H1 (cell line): ENCODE measurements around the gene FGB. TPM values are rescaled to one million over a fixed set of nuclear protein-coding genes. Genes with fewer than 3 reads are reported as not detected.

Experiments
- CTCF ChIA-PET: fragments of 300-600 bp; sonication (Branson Sonifier 250); formaldehyde crosslinking; loops from one replicate; lab custom pipeline; 2021; ENCODE audit not compliant: partially characterized antibody; lab: Charles Lee
- POLR2A ChIA-PET: fragments of 300-600 bp; sonication (Branson Sonifier 250); formaldehyde crosslinking; loops from one replicate; lab custom pipeline; 2021; ENCODE audit warnings: inconsistent platforms; ENCODE audit not compliant: partially characterized antibody; lab: Charles Lee
- DNase-seq, 2 experiments: peaks; one replicate each; pipeline versions ENCODE4 v3.0.0 to v3.0.0-alpha.2; 2010 to 2022; ENCODE audit warnings: low spot score in 2 of 2, low read depth in 1 of 2, mixed read lengths in 1 of 2
- FAIRE-seq: peaks from 2 replicates; lab custom pipeline; 2011; peaks lifted over from hg19 to GRCh38; lab: Jason Lieb, UNC
- H2AFZ ChIP-seq: 2 replicates; pipeline ENCODE4 v1.8.1; 2012; ENCODE audit warnings: low read length, inconsistent platforms
- H2AK5ac ChIP-seq: 2 replicates; pipeline ENCODE4 v1.6.1; 2013; ENCODE audit warnings: low read depth, low read length
- H2BK120ac ChIP-seq: replicated peaks from 2 replicates; pipeline ENCODE3; 2013; ENCODE audit warnings: low read depth, low read length, inconsistent platforms
- H2BK12ac ChIP-seq: 2 replicates; pipeline ENCODE4 v1.6.1; 2013; ENCODE audit warnings: low read depth, low read length
- H2BK15ac ChIP-seq: 2 replicates; pipeline ENCODE4 v1.6.1; 2013; ENCODE audit warnings: low read length
- H2BK20ac ChIP-seq: 2 replicates; pipeline ENCODE4 v1.6.1; 2013; ENCODE audit warnings: low read length
- H2BK5ac ChIP-seq: 2 replicates; pipeline ENCODE4 v1.6.1; 2013; ENCODE audit warnings: low read depth, low read length
- H3K14ac ChIP-seq: 2 replicates; pipeline ENCODE4 v1.6.1; 2013; ENCODE audit warnings: inconsistent platforms; ENCODE audit not compliant: insufficient read length
- H3K18ac ChIP-seq: 2 replicates; pipeline ENCODE4 v1.6.1; 2013; ENCODE audit warnings: low read length; ENCODE audit errors: extremely low read depth
- H3K23ac ChIP-seq: 2 replicates; pipeline ENCODE4 v1.6.1; 2013; ENCODE audit warnings: inconsistent platforms; ENCODE audit not compliant: insufficient read length
- H3K23me2 ChIP-seq: 2 replicates; pipeline ENCODE4 v1.6.1; 2013; ENCODE audit warnings: low read depth, low read length
- H3K27ac ChIP-seq: 2 replicates; pipeline ENCODE4 v1.6.1; 2011; ENCODE audit warnings: low read depth, low read length, inconsistent platforms
- H3K27me3 ChIP-seq, 4 experiments: replicated peaks in 1 of 4; 1 replicate in 1 of 4; 2 replicates in 3 of 4; pipeline versions ENCODE4 v1.6.1 to v1.8.1; 2011 to 2013; ENCODE audit warnings: low read length in 3 of 4, mild to moderate bottlenecking in 3 of 4, inconsistent platforms in 2 of 4, mixed read lengths in 2 of 4, moderate library complexity in 1 of 4; ENCODE audit not compliant: control insufficient read depth in 3 of 4, insufficient read depth in 3 of 4; ENCODE audit errors: extremely low read depth in 1 of 4
- H3K36me3 ChIP-seq, 4 experiments: 2 replicates each; pipeline versions ENCODE4 v1.6.1 to v1.8.1; 2011 to 2013; ENCODE audit warnings: mild to moderate bottlenecking in 4 of 4, low read length in 3 of 4, moderate library complexity in 2 of 4, control low read depth in 1 of 4, inconsistent platforms in 1 of 4; ENCODE audit not compliant: insufficient read depth in 4 of 4, control insufficient read depth in 2 of 4
- H3K4ac ChIP-seq: replicated peaks from 2 replicates; pipeline ENCODE3; 2013; ENCODE audit warnings: low read length, low read depth, mixed read lengths, inconsistent platforms; ENCODE audit not compliant: insufficient read length
- H3K4me1 ChIP-seq, 4 experiments: replicated peaks in 1 of 4; 1 replicate in 1 of 4; 2 replicates in 3 of 4; pipeline versions ENCODE4 v1.6.1 to v1.8.1; 2011 to 2013; ENCODE audit warnings: low read length in 3 of 4, inconsistent platforms in 2 of 4, mixed read lengths in 1 of 4; ENCODE audit not compliant: insufficient read depth in 4 of 4, control insufficient read depth in 3 of 4
- H3K4me2 ChIP-seq, 2 experiments: 2 replicates each; pipeline versions ENCODE4 v1.6.1 to v1.8.1; 2011 to 2013; ENCODE audit warnings: low read depth in 2 of 2, low read length in 2 of 2, control low read depth in 1 of 2, inconsistent platforms in 1 of 2, mild to moderate bottlenecking in 1 of 2; ENCODE audit not compliant: insufficient read depth in 1 of 2
- H3K4me3 ChIP-seq, 4 experiments: fragments of 200-600, 300-600 bp in 1 of 4; sonication (generic), shearing (Covaris generic), sonication (Bioruptor Twin) in 1 of 4; 2 replicates each; pipeline versions ENCODE4 v1.5.1 to v1.8.1; 2011 to 2016; ENCODE audit warnings: low read length in 4 of 4, low read depth in 3 of 4, control low read depth in 2 of 4, inconsistent platforms in 2 of 4, mild to moderate bottlenecking in 2 of 4, mixed read lengths in 1 of 4, moderate library complexity in 1 of 4; ENCODE audit not compliant: insufficient read depth in 2 of 4; ENCODE audit errors: extremely low read depth in 1 of 4
- H3K56ac ChIP-seq: replicated peaks from 2 replicates; pipeline ENCODE3; 2013; ENCODE audit warnings: low read depth, mild to moderate bottlenecking, mixed read lengths, low read length, inconsistent platforms; ENCODE audit not compliant: insufficient read length
- H3K79me1 ChIP-seq: 2 replicates; pipeline ENCODE4 v1.6.1; 2013; ENCODE audit warnings: low read depth, low read length, control low read depth
- H3K79me2 ChIP-seq, 2 experiments: 2 replicates each; pipeline versions ENCODE4 v1.6.1 to v1.8.1; 2012 to 2013; ENCODE audit warnings: low read length in 2 of 2, mild to moderate bottlenecking in 2 of 2, inconsistent platforms in 1 of 2; ENCODE audit not compliant: insufficient read depth in 2 of 2, control insufficient read depth in 1 of 2
- H3K9ac ChIP-seq, 4 experiments: replicated peaks in 1 of 4; 1 replicate in 1 of 4; 2 replicates in 3 of 4; pipeline versions ENCODE4 v1.6.1 to v1.8.1; 2011 to 2013; ENCODE audit warnings: low read depth in 3 of 4, low read length in 3 of 4, control low read depth in 2 of 4, mild to moderate bottlenecking in 2 of 4, moderate library complexity in 2 of 4, inconsistent platforms in 1 of 4; ENCODE audit errors: extremely low read depth in 1 of 4
- H3K9me3 ChIP-seq, 2 experiments: 2 replicates each; pipeline versions ENCODE4 v1.6.1 to v1.8.1; 2012 to 2013; ENCODE audit warnings: mild to moderate bottlenecking in 2 of 2, moderate library complexity in 2 of 2, control low read depth in 1 of 2, inconsistent platforms in 1 of 2, low read depth in 1 of 2, low read length in 1 of 2, mixed read lengths in 1 of 2; ENCODE audit not compliant: insufficient read depth in 2 of 2
- H4K20me1 ChIP-seq, 2 experiments: replicated peaks in 1 of 2; 2 replicates each; pipeline versions ENCODE3 to v1.8.1; 2011 to 2013; ENCODE audit warnings: inconsistent platforms in 2 of 2, low read length in 2 of 2, mild to moderate bottlenecking in 1 of 2; ENCODE audit not compliant: insufficient read depth in 2 of 2, control insufficient read depth in 1 of 2
- H4K5ac ChIP-seq: 2 replicates; pipeline ENCODE4 v1.6.1; 2013; ENCODE audit warnings: low read length, low read depth, mixed read lengths, inconsistent platforms; ENCODE audit not compliant: insufficient read length
- H4K8ac ChIP-seq: 2 replicates; pipeline ENCODE4 v1.8.0; 2013; ENCODE audit warnings: mild to moderate bottlenecking, moderate library complexity, low read length, inconsistent platforms; ENCODE audit not compliant: insufficient read depth; ENCODE audit errors: extremely low read depth
- H4K91ac ChIP-seq: replicated peaks from 2 replicates; pipeline ENCODE3; 2013; ENCODE audit warnings: low read length, mixed read lengths, inconsistent platforms; ENCODE audit not compliant: insufficient read length
- ASH2L ChIP-seq: fragments of 200-600, 300-600 bp; sonication (generic); IDR thresholded peaks from one replicate; pipeline ENCODE4 v1.7.1; 2017; ENCODE audit warnings: low read length
- JUN ChIP-seq: IDR thresholded peaks from 2 replicates; pipeline ENCODE4 v1.6.1; 2011; ENCODE audit warnings: low read depth, mild to moderate bottlenecking, improper control_type of control experiment, low read length
- POLR2A ChIP-seq, 2 experiments: IDR thresholded peaks; 1 replicate in 1 of 2; 2 replicates in 1 of 2; pipeline ENCODE4 v1.6.1; 2011; ENCODE audit warnings: low read depth in 2 of 2, low read length in 2 of 2, mild to moderate bottlenecking in 2 of 2; ENCODE audit errors: control extremely low read depth in 1 of 2
- RNF2 ChIP-seq: fragments of 200-900, 300-1000 bp; sonication (generic); IDR thresholded peaks from 2 replicates; pipeline ENCODE4 v1.7.1; 2016; ENCODE audit warnings: borderline replicate concordance, low read depth, mild to moderate bottlenecking, antibody characterized with exemption, low read length; ENCODE audit not compliant: poor library complexity, severe bottlenecking; ENCODE audit errors: missing control alignments
- ZNF274 ChIP-seq: IDR thresholded peaks from 2 replicates; pipeline ENCODE4 v1.7.0; 2012; ENCODE audit warnings: low read length, borderline replicate concordance; ENCODE audit errors: extremely low read depth
- WGBS, 2 experiments: shearing (Covaris generic) in 1 of 2; methylation state at CpG; one replicate each; pipeline versions ENCODE4 v1.1.6 to v1.1.7; 2013 to 2015; ENCODE audit warnings: low lambda C conversion rate in 2 of 2, mixed read lengths in 2 of 2, inconsistent platforms in 1 of 2, low coverage in 1 of 2, missing lambda C conversion rate in 1 of 2; ENCODE audit not compliant: insufficient replicate concordance in 2 of 2, insufficient coverage in 1 of 2, insufficient read length in 1 of 2; ENCODE audit errors: extremely low coverage in 1 of 2, missing lambda C conversion rate in 1 of 2; 5-methylcytosine and 5-hydroxymethylcytosine counted together
- polyA plus RNA-seq, 7 experiments: library from polyadenylated mRNA; depleted of rRNA in 3 of 7; stranded (reverse) in 5 of 7; unstranded in 2 of 7; fragments of >200 nt in 5 of 7; fragments of 200-250 nt in 2 of 7; gene quantifications; 1 replicate in 5 of 7; 2 replicates in 1 of 7; 4 replicates in 1 of 7; pipeline versions ENCODE4 v1.2.1 to v1.2.3, GENCODE V29; 2011 to 2013; ENCODE audit warnings: missing spikeins in 2 of 7, mixed read lengths in 2 of 7
- total RNA-seq: library from RNA; stranded (reverse); fragmentation: NEBNext Ultra II Directional; extraction: Animal tissue kit (Norgen Biotek cat#: 25700); gene quantifications from 2 replicates; pipeline ENCODE4 v1.2.1, GENCODE V29; 2021

The FGB gene
- total and polyA plus RNA-seq, 2 of the 8 experiments (the other 6 are each of a cell fraction or from before 2014, with no cell fraction given): not detected

DNA sequence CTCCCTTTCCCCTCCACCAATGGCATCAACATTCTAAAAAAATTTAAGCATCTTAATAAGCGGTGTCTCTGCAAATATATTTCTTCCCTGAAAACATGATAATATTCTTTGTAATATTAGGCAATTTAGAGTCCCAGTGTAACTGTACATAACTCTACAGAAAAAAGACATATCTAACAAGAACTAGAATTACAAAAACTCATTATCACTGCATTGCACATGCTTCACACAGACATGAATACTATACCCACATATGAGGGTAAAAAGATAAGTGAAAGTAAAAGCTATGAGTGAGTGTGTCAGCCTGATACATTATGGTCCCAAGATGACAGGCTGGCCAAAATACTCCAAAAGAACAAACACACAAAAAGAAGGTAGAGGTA, 2.4 kb upstream of the FGB start:
- Histone ChIP-seq H3K27ac (no peak overlapping the region), H4K20me1 (no peaks in the 10 kb centered on the region)
- CTCF ChIA-PET: interaction anchor here (0.7 to 6.1 kb wide), 10 partner anchors 14 to 368 kb away, joined by 3 to 283 read pairs (median 14); partner anchors contain the start of gene FGG

More for the DNA sequence above, 2.4 kb upstream of the FGB start:
- POLR2A ChIA-PET: no interaction called here
- H2BK15ac ChIP-seq: no peak overlapping the region
- H2BK120ac ChIP-seq: no peak overlapping the region
- no peak overlapping the region for H3K4ac ChIP-seq
- no peak overlapping the region for H3K4me2 ChIP-seq
- no peak overlapping the region for H2BK20ac ChIP-seq
- no peak overlapping the region for H3K9ac ChIP-seq
- no peak overlapping the region for H4K5ac ChIP-seq
- H3K23me2 ChIP-seq: no peaks in the 10 kb centered on the region
- H4K91ac ChIP-seq: no peak overlapping the region
- FAIRE-seq (no peak), DNase-seq (no peak)
- H3K79me2 ChIP-seq: no peaks in the 10 kb centered on the region
- H3K36me3 ChIP-seq: no peaks in the 10 kb centered on the region
- H2AK5ac ChIP-seq: no peak overlapping the region
- no peaks in the 10 kb centered on the region for H3K4me1 ChIP-seq
- H2AFZ ChIP-seq: no peak overlapping the region
- H3K18ac ChIP-seq: no peak overlapping the region
- no peak overlapping the region for H4K8ac ChIP-seq
- no peak overlapping the region for H2BK5ac ChIP-seq
- H3K79me1 ChIP-seq: no peaks in the 10 kb centered on the region
- H2BK12ac ChIP-seq: no peak overlapping the region
- no peak overlapping the region for H3K23ac ChIP-seq
- no peaks in the 10 kb centered on the region for H3K27me3 ChIP-seq
- no peak for TF ChIP-seq ASH2L
- TF ChIP-seq ZNF274: no peak
- TF ChIP-seq RNF2: no peak
- TF ChIP-seq JUN: no peak
- TF ChIP-seq POLR2A (IDR thresholded peaks at IDR 0.05; ENCODE audit: control extremely low read depth in 1 of 2, low read depth in 2 of 2, low read length in 2 of 2): no peak
- H3K4me3 ChIP-seq: no peak overlapping the region
- H3K56ac ChIP-seq: no peak overlapping the region
- H3K9me3 ChIP-seq: no peaks in the 10 kb centered on the region
- WGBS, 2 experiments: 91% methylated on average over 1 of the region's 1 CpG; no CpG with 5 or more reads in 1 of the 2 experiments
- H3K14ac ChIP-seq: no peak overlapping the region
